K562 (cell line): ENCODE results near the gene AGRN. TPM values are rescaled to one million over a fixed set of nuclear protein-coding genes. Genes with fewer than 3 reads are reported as not detected.

Source experiments
- ATAC-seq: fragments of 200-7000 bp; cut with Tn5 transposase; 3 replicates; pipeline ENCODE4 v1.9.1; 2020; ENCODE audit warnings: moderate library complexity
- BruUV-seq: library from RNA; stranded (reverse); fragments of 400-500 nt; replicated peaks from 2 replicates; lab custom pipeline; 2021; lab: Mats Ljungman, UMichigan
- CTCF ChIA-PET: fragments of 300-600 bp; formaldehyde crosslinking; extraction: SDS; loops from one replicate; lab custom pipeline; 2021; ENCODE audit warnings: low intra/inter-chr PET ratio; lab: Yijun Ruan, JAX
- POLR2A ChIA-PET: fragments of 300-600, 350-650 bp; sonication (Branson Sonifier 250); formaldehyde crosslinking; extraction: SDS; loops from one replicate; lab custom pipeline; 2021; ENCODE audit warnings: antibody characterized with exemption, inconsistent platforms; lab: Yijun Ruan, JAX
- DNase-seq, 4 experiments: peaks; one replicate each; pipeline versions ENCODE4 v3.0.0 to v3.0.0-alpha.2; 2011 to 2018; ENCODE audit warnings: low spot score in 3 of 4, mixed read lengths in 3 of 4; ENCODE audit errors: extremely low read depth in 1 of 4
- FAIRE-seq: peaks from 2 replicates; lab custom pipeline; 2011; peaks lifted over from hg19 to GRCh38; lab: Jason Lieb, UNC
- H2AFZ ChIP-seq: 2 replicates; pipeline ENCODE4 v1.6.0; 2011; ENCODE audit warnings: low read depth, low read length, control low read depth, inconsistent platforms
- H3K27ac ChIP-seq: fragments of 200-600 bp; 3 replicates; pipeline ENCODE4 v1.8.0; 2011; ENCODE audit warnings: low read depth, mild to moderate bottlenecking, control low read depth, inconsistent platforms, low read length, moderate library complexity, mixed read lengths; ENCODE audit errors: extremely low read depth
- H3K27me3 ChIP-seq, 2 experiments: fragments of 300-600 bp in 1 of 2; 2 replicates in 1 of 2; 3 replicates in 1 of 2; pipeline versions ENCODE4 v1.6.0 to v1.8.0; 2011; ENCODE audit warnings: inconsistent platforms in 2 of 2, low read length in 2 of 2, mild to moderate bottlenecking in 1 of 2, mixed read lengths in 1 of 2, moderate library complexity in 1 of 2; ENCODE audit not compliant: control insufficient read depth in 2 of 2, insufficient read depth in 2 of 2
- H3K36me3 ChIP-seq: fragments of 300-600 bp; 3 replicates; pipeline ENCODE4 v1.8.0; 2011; ENCODE audit warnings: mild to moderate bottlenecking, low read length, inconsistent platforms; ENCODE audit not compliant: control insufficient read depth, insufficient read depth
- H3K4me1 ChIP-seq, 2 experiments: fragments of 200-600 bp in 1 of 2; replicated peaks in 1 of 2; 2 replicates in 1 of 2; 3 replicates in 1 of 2; pipeline versions ENCODE4 v1.5.1 to v1.8.0; 2011; ENCODE audit warnings: inconsistent platforms in 2 of 2, low read length in 2 of 2, mild to moderate bottlenecking in 1 of 2, mixed read lengths in 1 of 2, moderate library complexity in 1 of 2; ENCODE audit not compliant: control insufficient read depth in 2 of 2, insufficient read depth in 2 of 2
- H3K4me2 ChIP-seq: 2 replicates; pipeline ENCODE4 v1.6.1; 2011; ENCODE audit warnings: low read length, control low read depth, inconsistent platforms, mixed read lengths; ENCODE audit not compliant: insufficient read depth
- H3K4me3 ChIP-seq: fragments of 200-600 bp; sonication (generic), shearing (Covaris generic); 2 replicates; pipeline ENCODE4 v1.5.1; 2016; ENCODE audit warnings: control low read depth, inconsistent platforms
- H3K79me2 ChIP-seq: fragments of 200-600 bp; 3 replicates; pipeline ENCODE4 v1.8.0; 2011; ENCODE audit warnings: low read length, inconsistent platforms; ENCODE audit not compliant: control insufficient read depth, insufficient read depth
- H3K9ac ChIP-seq, 2 experiments: 2 replicates each; pipeline versions ENCODE4 v1.6.0 to v1.6.1; 2011; ENCODE audit warnings: low read depth in 2 of 2, low read length in 2 of 2, control low read depth in 1 of 2, inconsistent platforms in 1 of 2, mild to moderate bottlenecking in 1 of 2, mixed read lengths in 1 of 2; ENCODE audit not compliant: insufficient read depth in 1 of 2
- H3K9me1 ChIP-seq: one replicate; pipeline ENCODE4 v1.6.0; 2011; ENCODE audit warnings: inconsistent platforms, mild to moderate bottlenecking, low read length, moderate library complexity; ENCODE audit not compliant: control insufficient read depth, insufficient read depth
- H3K9me3 ChIP-seq: replicated peaks from 2 replicates; pipeline ENCODE4 v1.5.1; 2011; ENCODE audit warnings: low read depth, low read length, inconsistent platforms; ENCODE audit not compliant: control insufficient read depth, insufficient read depth
- H4K20me1 ChIP-seq: replicated peaks from 2 replicates; pipeline ENCODE4 v1.6.1; 2011; ENCODE audit warnings: low read length, inconsistent platforms, mixed read lengths; ENCODE audit not compliant: control insufficient read depth, insufficient read depth
- FOXJ3 ChIP-seq: sonication (generic); formaldehyde crosslinking; IDR thresholded peaks from 2 replicates; pipeline ENCODE4 v1.4.0; 2020; ENCODE audit warnings: mild to moderate bottlenecking, missing genetic modification reagents
- IRF2 ChIP-seq: sonication (generic); formaldehyde crosslinking; IDR thresholded peaks from 2 replicates; pipeline ENCODE4 v1.8.1; 2022; ENCODE audit warnings: mild to moderate bottlenecking, missing genetic modification reagents
- KDM1A ChIP-seq, 2 experiments: fragments of 450-650 bp; IDR thresholded peaks; 2 replicates each; pipeline ENCODE4 v1.6.1; 2016; ENCODE audit warnings: mild to moderate bottlenecking in 2 of 2
- POLR2G ChIP-seq: fragments of 200-400 bp; formaldehyde crosslinking; IDR thresholded peaks from 2 replicates; pipeline ENCODE4 v1.6.1; 2017; ENCODE audit warnings: low read depth, mild to moderate bottlenecking, antibody characterized with exemption, low read length, moderate library complexity
- TCFL5 ChIP-seq: fragments of 250-450 bp; sonication (Bioruptor Pico); conservative IDR thresholded peaks from 2 replicates; pipeline ENCODE4 v1.6.1; 2021; ENCODE audit warnings: mild to moderate bottlenecking, moderate library complexity, matching md5 sums
- ZNF124 ChIP-seq: sonication (generic); formaldehyde crosslinking; IDR thresholded peaks from 2 replicates; pipeline ENCODE4 v1.8.1; 2022; ENCODE audit warnings: missing genetic modification reagents
- WGBS: fragments of 100-300 bp; shearing (Covaris generic); methylation state at CpG from one replicate; pipeline ENCODE4 v1.1.6; 2016; ENCODE audit warnings: low coverage, mixed read lengths; ENCODE audit not compliant: insufficient coverage; ENCODE audit errors: missing lambda C conversion rate; 5-methylcytosine and 5-hydroxymethylcytosine counted together
- in situ Hi-C: fragments of 300-500 bp; cut with MboI; formaldehyde crosslinking; loops from 4 replicates; pipeline ENCODE4 v1.15.0; 2018; ENCODE audit warnings: inconsistent platforms, mixed read lengths
- intact Hi-C: fragments of 100-400 bp; cut with micrococcal nuclease; formaldehyde crosslinking; loops from 2 replicates; pipeline ENCODE4 v1.14.2; 2022
- polyA plus RNA-seq, 8 experiments: library from polyadenylated mRNA; depleted of rRNA in 4 of 8; stranded (reverse) in 5 of 8; unstranded in 3 of 8; fragments of >200 nt; fragmentation: Nextera tagmentation in 2 of 8; fragmentation: Illumina TruSeq in 1 of 8; extraction: Ambion mirVana in 2 of 8; extraction: Trizol in 1 of 8; gene quantifications; 2 replicates each; pipeline versions ENCODE4 v1.2.1 to v1.2.3, GENCODE V29; 2011 to 2014; ENCODE audit warnings: inconsistent platforms in 1 of 8, missing spikeins in 1 of 8
- total RNA-seq, 7 experiments: library from RNA; depleted of rRNA in 6 of 7; stranded (reverse); fragments of >200 nt in 6 of 7; fragmentation: Illumina TruSeq in 2 of 7; extraction: Trizol in 2 of 7; gene quantifications; 2 replicates each; pipeline versions ENCODE4 v1.2.1 to v1.2.3, GENCODE V29; 2011 to 2021; ENCODE audit warnings: low replicate concordance in 1 of 7

AGRN gene
- total and polyA plus RNA-seq, 9 of the 15 experiments (the other 6 are each of a cell fraction or from before 2014, with no cell fraction given), result 0.04 to 111 (median 18.1) TPM

GRCh38 chr1:1052003-1052840, 32.3 kb downstream of the AGRN start:
- no TSS peak for BruUV-seq
- in situ Hi-C loops, result no loop called here
- DNase-seq (no peak), ATAC-seq (no peak)
- Histone ChIP-seq H3K79me2 (no peaks in the 10 kb centered on the region), H3K27ac (no peak overlapping the region), H3K4me3 (no peak overlapping the region), H3K27me3 (no peaks in the 10 kb centered on the region), H3K4me2 (no peak overlapping the region), H2AFZ (no peak overlapping the region), H3K36me3 (peaks cover 70% of the 10 kb centered on the region), H4K20me1 (no peaks in the 10 kb centered on the region), H3K9ac (no peak overlapping the region), H3K4me1 (peaks cover 0 to 36% of the 10 kb centered on the region in 2 experiments; a peak in 1 of 5 replicates)
- WGBS, result 95% methylated on average over 28 of the region's 29 CpGs
- intact Hi-C loops, result no loop called here
- 0 out of 2 replicates have a peak, but pooled peaks have one; percentile 51 for TF ChIP-seq ZNF124 (CRISPR knock-in tag)
- TF ChIP-seq KDM1A (IDR thresholded peaks at IDR 0.05), result peak in 1 of 2 experiments; percentile 73; a peak in 1 of 4 replicates
- no peak for TF ChIP-seq FOXJ3 (CRISPR knock-in tag)
- TF ChIP-seq IRF2 (CRISPR knock-in tag), result 0 out of 2 replicates have a peak, but pooled peaks have one; percentile 26
- TF ChIP-seq, all 486 proteins: peak for 3
- no peaks in the 10 kb centered on the region for H3K9me1 ChIP-seq
- no peak for FAIRE-seq
- POLR2A ChIA-PET, result interaction anchor here (0.6 kb wide), 1 partner anchor 82 kb away, joined by 3 read pairs; no protein-coding TSS in a partner anchor
- no peaks in the 10 kb centered on the region for H3K9me3 ChIP-seq
- CTCF ChIA-PET, result no interaction called here

DNA sequence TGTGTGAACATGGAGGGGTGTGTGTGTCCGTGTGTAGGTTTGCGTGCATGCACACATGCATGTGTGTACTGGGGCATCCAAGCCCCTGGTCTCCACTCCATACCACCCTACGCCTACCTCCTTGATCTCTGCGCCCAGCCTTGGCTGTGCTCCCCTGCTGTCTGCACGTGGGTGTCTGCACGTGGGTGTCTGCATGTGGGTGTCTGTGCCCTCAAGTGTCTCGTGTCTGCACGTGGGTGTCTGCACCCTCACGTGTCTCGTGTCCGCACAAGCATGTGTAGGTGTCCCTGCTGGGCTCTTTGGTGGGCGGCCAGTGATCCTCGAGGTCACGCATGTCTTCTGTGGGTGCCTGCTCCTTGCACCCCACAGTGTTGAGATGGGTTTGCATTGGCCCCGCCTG, 33.1 kb downstream of the AGRN start:
- FAIRE-seq, result no peak
- ChIA-PET POLR2A (no interaction called here), CTCF (no interaction called here)
- Histone ChIP-seq H3K4me2 (no peak overlapping the region), H3K36me3 (peaks cover 62% of the 10 kb centered on the region), H3K4me1 (peaks cover 4 to 41% of the 10 kb centered on the region in 2 experiments), H3K4me3 (no peak overlapping the region), H3K27ac (no peak overlapping the region), H4K20me1 (no peaks in the 10 kb centered on the region), H3K79me2 (no peaks in the 10 kb centered on the region), H3K9ac (no peak overlapping the region), H3K9me3 (no peaks in the 10 kb centered on the region), H3K27me3 (no peaks in the 10 kb centered on the region), H2AFZ (no peak overlapping the region), H3K9me1 (no peaks in the 10 kb centered on the region)
- no peak for ATAC-seq
- 95% methylated on average over 15 of the region's 15 CpGs for WGBS
- intact Hi-C loops, result no loop called here
- TF ChIP-seq TCFL5 (no peak), POLR2G (0 out of 2 replicates have a peak, but pooled peaks have one; percentile 9)
- in situ Hi-C loops, result no loop called here
- BruUV-seq, result no TSS peak
- no peak for DNase-seq
